GM21786 (cell line): Measurements from ENCODE around the gene HSPB6.
A peak's percentile ranks its signal among the peaks of the same experiment; 100 is the strongest.

ENCODE experiments used
- ATAC-seq: cut with Tn5 transposase; IDR thresholded peaks from one replicate; pipeline ENCODE4 v1.9.1; 2021; ENCODE audit not compliant: unreplicated experiment

Gene HSPB6

DNA sequence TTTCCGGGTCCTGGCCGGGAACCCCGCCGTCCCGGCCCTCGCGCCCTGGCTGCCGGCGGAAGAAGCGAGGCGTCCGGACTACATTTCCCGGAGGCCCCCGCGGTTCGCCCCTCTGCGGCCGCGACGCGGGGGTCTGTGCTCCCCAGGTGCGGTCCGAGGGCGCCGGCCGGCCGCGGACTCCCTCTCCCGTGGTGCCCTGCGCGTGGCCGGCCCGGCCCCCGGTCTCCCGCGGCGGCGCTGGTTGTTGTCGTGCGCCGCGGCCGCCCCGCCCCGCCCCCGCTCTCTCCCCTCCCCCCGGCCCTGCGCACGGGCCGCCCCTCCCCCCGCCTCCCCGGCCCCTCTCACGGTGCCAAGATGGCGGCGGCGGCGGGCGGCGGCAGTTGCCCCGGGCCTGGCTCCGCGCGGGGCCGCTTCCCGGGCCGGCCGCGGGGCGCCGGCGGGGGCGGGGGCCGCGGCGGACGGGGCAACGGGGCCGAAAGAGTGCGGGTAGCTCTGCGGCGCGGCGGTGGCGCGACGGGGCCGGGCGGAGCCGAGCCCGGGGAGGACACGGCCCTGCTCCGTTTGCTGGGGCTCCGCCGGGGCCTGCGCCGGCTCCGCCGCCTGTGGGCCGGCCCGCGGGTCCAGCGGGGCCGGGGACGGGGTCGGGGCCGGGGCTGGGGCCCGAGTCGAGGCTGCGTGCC is 39.0 kb downstream of the HSPB6 start, which contains the start of gene KMT2B:
KMT2B (plus strand) TSS at position 339 of the 680 bp plus-strand sequence; CDS start at position 355, 16 bp downstream.
- peak; percentile 32 for ATAC-seq

DNA sequence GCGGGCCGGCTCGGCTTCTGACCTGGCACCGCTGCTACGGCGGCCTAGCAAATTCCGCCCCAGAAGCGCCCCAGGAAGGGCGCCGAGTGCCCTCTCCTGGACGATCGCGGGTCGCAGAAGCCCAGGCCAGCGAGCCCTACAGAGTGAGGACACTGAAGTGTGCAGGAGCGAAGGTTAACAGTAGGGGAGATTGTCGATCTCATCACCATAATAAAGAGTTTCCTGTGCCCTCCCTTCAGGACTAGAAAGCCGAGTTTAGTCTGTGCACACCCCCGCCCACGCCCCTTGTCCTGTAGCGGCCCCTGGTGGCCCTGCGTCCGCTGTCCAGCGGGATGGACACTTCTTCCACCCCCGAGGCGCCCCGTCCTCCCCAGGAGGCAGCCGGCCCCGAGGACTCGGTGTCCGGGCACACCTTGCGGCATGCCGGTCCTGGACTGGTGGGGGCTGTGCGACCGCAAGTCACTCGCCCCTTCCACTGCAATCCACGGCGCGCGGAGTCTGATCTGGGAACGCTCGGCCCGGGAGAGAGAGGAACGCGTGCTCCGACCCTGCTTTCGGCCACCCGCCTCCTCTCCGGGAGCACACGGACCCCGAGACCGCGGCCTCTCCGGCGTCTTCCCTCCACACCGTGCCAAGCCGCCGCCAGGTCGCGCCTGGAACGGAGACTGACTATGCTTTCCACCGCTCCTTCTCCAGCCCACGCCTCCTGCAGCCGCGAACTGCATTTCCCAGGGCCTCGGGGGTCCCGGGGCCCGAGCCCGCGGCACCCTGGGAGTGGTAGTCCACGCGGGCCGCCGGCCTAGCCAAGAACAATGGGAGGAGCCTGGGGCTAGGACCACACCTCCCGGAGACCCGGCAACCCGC is 39.8 kb downstream of the HSPB6 start:
- ATAC-seq, result peak; percentile 49

DNA sequence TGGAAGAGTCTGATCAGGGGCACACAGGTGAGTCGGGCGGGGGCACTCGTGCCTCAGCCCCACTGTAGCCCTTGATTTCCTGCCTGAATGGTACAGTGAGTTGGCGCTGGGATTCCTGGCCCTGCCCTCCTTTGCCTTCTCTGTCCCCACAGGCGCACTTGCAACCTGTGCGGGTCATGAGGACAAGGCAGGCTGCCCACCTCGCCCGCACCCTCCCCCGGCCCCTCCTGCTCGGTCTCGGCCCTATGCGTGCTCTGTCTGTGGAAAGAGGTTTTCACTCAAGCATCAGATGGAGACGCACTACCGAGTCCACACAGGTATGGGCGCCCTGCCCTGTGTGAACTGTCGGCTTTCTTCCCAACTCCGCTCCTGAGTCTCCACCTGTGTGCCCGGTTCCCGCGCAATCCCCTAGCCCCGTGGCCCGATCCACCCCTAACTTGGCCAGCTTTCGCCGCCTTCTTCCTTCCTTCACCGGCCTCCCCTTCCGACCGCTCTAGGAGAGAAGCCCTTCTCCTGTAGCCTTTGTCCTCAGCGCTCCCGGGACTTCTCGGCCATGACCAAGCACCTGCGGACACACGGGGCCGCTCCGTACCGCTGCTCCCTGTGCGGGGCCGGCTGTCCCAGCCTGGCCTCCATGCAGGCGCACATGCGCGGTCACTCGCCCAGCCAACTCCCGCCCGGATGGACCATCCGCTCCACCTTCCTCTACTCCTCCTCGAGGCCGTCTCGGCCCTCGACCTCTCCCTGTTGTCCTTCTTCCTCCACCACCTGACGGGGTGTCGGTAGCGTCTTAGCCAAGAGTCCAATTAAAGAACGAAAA is 40.6 kb downstream of the HSPB6 start:
- no peak for ATAC-seq

DNA sequence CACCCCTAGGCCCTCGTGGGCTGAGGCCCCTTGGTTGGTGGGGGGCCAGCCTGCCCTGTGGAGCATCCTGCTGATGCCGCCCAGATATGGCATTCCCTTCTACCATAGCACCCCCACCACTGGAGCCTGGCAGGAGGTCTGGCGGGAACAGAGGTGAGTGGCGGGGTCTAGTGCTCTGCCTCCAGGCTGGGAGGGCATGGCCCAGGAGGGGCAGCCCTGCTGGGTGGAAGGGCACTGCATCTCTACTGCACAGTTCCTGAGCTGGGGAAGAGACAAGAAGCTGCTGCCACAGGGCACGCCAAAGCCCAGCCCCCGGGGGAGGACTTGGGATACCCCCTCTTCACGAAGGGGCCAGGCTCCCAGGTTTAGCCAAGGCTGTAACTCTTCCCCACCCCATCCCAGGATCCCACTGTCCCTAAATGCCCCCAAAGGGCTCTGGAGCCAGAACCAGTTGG is 41.4 kb downstream of the HSPB6 start:
- ATAC-seq, result no peak

DNA sequence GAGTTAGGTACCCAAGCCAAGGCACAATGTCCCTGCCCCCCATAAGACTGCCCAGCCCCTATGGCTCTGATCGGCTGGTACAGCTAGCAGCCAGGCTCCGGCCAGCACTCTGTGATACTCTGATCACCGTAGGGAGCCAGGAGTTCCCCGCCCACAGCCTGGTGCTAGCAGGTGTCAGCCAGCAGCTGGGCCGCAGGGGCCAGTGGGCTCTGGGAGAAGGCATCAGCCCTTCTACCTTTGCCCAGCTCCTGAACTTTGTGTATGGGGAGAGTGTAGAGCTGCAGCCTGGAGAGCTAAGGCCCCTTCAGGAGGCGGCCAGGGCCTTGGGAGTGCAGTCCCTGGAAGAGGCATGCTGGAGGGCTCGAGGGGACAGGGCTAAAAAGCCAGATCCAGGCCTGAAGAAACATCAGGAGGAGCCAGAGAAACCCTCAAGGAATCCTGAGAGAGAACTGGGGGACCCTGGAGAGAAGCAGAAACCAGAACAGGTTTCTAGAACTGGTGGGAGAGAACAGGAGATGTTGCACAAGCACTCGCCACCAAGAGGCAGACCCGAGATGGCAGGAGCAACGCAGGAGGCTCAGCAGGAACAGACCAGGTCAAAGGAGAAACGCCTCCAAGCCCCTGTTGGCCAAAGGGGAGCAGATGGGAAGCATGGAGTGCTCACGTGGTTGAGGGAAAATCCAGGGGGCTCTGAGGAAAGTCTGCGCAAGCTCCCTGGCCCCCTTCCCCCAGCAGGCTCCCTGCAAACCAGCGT is 42.1 kb downstream of the HSPB6 start:
- no peak for ATAC-seq

DNA sequence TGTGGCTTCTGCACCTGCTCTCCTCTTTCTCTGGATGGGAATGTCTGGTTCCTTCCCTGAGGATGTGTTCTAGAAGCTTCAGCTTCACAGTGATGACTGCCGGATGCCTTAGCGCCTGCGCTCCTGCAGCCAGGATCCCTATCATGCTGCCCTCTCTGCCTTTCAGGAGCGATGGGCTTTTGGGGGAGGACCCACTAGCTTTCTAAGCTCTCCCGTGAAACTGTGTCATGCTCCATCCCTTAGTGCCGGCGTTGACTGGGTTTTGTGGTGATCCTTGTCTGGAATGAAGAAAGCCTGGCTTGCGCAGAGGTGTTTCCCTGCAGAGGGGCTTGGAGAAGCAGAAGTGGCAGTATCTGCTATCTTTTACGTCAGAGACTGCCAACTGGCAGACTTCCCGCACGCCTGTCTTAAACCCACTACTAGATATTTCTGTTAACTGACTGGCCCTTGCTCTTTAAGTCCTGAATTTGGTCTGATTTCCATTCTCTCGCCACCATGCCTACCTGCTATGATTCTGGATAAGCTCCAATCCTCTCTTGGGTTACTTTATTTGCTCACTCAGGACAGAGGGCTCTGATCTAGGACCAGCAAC is 42.8 kb downstream of the HSPB6 start:
- ATAC-seq, result no peak

DNA sequence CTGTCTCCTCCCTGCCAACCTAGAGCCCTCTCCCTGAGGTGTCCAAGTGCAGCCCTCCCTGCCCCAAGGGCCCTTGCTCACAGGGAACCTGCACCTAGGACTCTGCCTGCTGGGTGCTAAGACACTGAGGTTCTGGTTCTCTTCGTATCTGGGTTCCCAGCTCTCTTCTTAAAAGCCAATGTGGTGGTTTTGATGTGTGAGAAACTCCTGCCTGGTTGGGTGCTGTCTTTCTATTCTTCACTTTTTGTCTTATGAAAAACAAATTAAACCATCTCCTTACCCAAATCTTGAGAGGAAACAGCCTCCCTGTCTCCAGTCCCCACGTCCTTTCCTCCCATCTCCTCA is 43.4 kb downstream of the HSPB6 start:
- no peak for ATAC-seq

DNA sequence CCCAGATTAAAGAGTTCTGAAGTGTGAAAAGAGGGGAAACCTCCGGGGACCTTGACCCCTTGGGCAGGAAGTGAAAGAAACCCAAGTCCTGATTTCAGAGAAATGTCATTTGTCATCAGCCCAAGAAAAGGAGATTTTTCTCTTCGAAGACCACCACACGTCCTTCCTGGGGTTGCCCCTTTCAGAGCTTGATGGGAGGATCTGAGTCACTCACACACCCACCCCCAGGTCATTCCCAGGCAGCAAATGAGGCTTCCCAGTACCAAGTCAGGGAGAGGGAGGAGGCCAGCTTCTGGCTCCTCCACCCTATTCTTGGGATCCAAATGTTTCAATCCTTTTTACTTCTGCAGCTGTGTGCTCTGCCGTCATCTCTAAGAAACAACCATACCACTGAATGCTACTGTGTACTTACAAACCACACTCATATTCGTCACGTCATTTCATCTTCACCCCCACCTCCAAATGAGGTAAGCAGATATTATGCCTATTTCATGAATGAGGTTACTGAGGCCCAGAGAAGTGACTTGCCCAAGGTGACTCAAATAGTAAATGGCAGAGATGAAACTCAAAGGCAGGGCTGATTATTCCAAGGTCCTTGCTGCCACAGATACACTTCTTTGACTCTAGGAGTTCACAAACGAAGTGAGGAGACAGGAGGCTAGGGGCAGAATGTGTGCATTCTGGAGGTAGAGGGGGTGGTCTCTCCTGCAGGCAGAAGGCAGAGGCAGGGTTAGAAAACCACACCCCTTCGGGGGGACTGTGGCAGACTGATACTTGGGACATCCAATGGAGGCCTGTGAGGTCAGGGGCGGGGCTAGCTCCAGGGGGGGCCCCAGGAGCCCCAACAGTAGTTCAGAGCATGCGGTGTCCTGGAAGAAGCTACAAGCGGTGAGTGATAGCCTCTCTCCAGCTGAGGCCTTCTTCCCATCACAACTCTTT is 44.0 kb downstream of the HSPB6 start:
- no peak for ATAC-seq

DNA sequence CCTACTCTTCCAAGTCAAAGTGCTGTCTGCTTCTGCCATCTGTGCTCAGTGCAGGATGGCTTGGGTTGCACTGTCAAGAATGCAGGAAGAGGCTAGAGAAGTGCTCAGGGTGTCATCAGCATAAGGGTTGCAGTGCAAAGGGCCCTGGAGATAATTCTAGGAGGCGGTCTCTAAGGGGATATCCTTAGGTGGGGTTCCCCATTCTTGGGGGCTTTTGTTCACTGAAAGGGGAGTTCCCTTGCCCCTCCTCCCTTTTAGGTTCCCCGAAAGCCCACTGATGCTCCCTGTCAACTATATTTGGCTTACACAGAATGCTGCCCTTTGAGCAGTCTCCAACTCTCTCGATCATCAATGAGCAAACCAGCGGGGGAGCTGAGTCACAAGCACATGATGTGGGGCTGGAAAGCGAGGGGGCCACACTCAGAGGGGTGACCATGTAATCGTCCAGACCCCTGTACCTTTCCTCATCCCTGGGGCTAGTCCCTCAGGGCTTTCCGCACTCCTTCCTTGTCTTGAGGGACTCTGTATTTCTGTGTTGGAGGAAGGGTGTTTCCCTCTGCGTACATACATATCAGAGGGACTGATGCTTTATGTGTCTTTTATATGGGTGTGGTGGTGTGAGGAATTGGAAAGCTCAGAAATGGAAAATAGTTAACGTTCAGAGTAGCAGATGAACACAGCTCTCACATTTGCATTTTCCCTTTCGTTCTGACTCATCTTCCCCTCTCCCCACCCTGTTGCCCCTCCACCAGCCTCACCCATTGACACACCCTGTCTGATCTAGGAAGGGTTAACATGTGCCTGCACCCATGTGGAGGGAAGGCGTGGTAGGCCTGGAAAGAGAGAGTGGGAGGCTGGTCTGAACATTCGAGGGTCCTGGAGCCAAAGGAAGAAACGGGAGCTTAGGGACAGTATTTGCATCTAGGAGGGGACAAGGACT is 45.8 kb downstream of the HSPB6 start:
- peak; percentile 41 for ATAC-seq

DNA sequence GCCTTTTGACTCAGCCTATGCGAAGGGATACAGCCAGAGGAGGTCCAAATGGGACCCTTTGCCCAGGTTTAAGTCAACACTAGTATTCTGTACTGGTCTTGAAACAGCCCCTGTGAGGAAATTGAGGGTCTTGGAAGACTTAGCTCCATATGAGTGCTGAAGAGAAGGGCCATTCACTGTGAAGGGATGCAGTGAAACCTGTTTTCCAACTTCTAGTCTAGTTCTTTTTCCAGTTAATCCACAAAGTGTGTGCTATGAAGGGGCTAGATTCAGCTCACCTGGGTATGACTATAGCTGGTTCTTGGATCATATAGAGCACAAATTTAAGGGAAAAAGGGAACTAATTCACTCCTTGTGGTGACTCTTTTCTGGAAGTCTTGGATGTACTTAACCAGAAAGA is 48.4 kb downstream of the HSPB6 start:
- ATAC-seq, result no peak
